Mammary epithelial cell (primary cell): ENCODE measurements around the gene TUNAR.

Experiments used
- CTCF ChIP-seq, 2 donors: IDR thresholded peaks in 1 of 2; conservative IDR thresholded peaks in 1 of 2; 2 replicates each; pipeline ENCODE4 v1.5.1; 2011 to 2012; ENCODE audit warnings: inconsistent platforms in 2 of 2, low read length in 2 of 2, mild to moderate bottlenecking in 2 of 2, control low read depth in 1 of 2, low read depth in 1 of 2; ENCODE audit not compliant: insufficient read depth in 1 of 2; ENCODE audit errors: extremely low read depth in 1 of 2
- EZH2 ChIP-seq: IDR thresholded peaks from 2 replicates; pipeline ENCODE4 v1.6.1; 2012; ENCODE audit warnings: low read length, inconsistent platforms, borderline replicate concordance

GRCh38 chr14:95855606-95856005 is 21.0 kb upstream of the TUNAR start:
- TF ChIP-seq CTCF (conservative IDR thresholded peaks at IDR 0.05 in 1 of 2, IDR thresholded peaks at IDR 0.05 in 1 of 2; ENCODE audit: extremely low read depth in 1 of 2, insufficient read depth in 1 of 2, low read depth in 1 of 2, low read length in 2 of 2) (no peak), EZH2 (no peak)
